ENCODE data around the gene RAPGEF4.

RAPGEF4 gene

GRCh38 chr2:173101687-173102086, 366.0 kb downstream of the RAPGEF4 start:
- H3K36me3 Mint-ChIP-seq (ENCODE audit: low read depth) = peaks cover 28% of the 10 kb centered on the region
- intact Hi-C loops (cut with micrococcal nuclease) = no loop called here
- no peak overlapping the region for H3K4me3 Mint-ChIP-seq
- peaks cover 20% of the 10 kb centered on the region for H3K4me1 Mint-ChIP-seq (ENCODE audit: low read depth)
- H3K9me3 Mint-ChIP-seq = no peaks in the 10 kb centered on the region
- H3K27ac Mint-ChIP-seq = no peak overlapping the region
- H3K27me3 Mint-ChIP-seq = no peaks in the 10 kb centered on the region

Measured in dendritic cell treated with granulocyte-macrophage colony-stimulating factor and Interleukin-4, amounts not matched to agents 40 ng/mL and 50 ng/mL, for 4 days (primary cell).